Measurements from ENCODE around the gene TMEM184B. TPM values are rescaled to one million over a fixed set of nuclear protein-coding genes. Genes with fewer than 3 reads are reported as not detected.

TMEM184B gene
- total RNA-seq, 1 donor from 2014 or later: 62.8 TPM

- Mint-ChIP-seq H3K36me3 (peaks cover 4% of the 10 kb centered on the region), H3K4me1 (peaks cover 59% of the 10 kb centered on the region), H3K4me3 (peak overlapping the region; percentile 91)
Observed at GRCh38 chr22:38314051-38314932, 41.5 kb upstream of the TMEM184B start.

GRCh38 chr22:38313384-38313955 lies 40.7 kb upstream of the TMEM184B start:
- Mint-ChIP-seq H3K4me1 (peaks cover 55% of the 10 kb centered on the region), H3K27me3 (ENCODE audit: low read depth) (no peaks in the 10 kb centered on the region), H3K9me3 (no peaks in the 10 kb centered on the region), H3K4me3 (peak overlapping the region; percentile 91), H3K27ac (peak overlapping the region; percentile 99), H3K36me3 (peaks cover 6% of the 10 kb centered on the region)
- peak in 1 of 2 experiments; percentile 65 for DNase-seq (ENCODE audit: low spot score in 2 of 2, unreplicated experiment in 2 of 2)
- TF ChIP-seq CTCF (IDR thresholded peaks at IDR 0.05; ENCODE audit: unreplicated experiment): no peak

More at GRCh38 chr22:38314051-38314932, 41.5 kb upstream of the TMEM184B start:
- H3K27ac Mint-ChIP-seq: peak overlapping the region; percentile 99
- H3K9me3 Mint-ChIP-seq: no peaks in the 10 kb centered on the region
- DNase-seq (ENCODE audit: low spot score in 2 of 2, unreplicated experiment in 2 of 2): no peak
- no peak for TF ChIP-seq CTCF (IDR thresholded peaks at IDR 0.05; ENCODE audit: unreplicated experiment)
- no peaks in the 10 kb centered on the region for H3K27me3 Mint-ChIP-seq (ENCODE audit: low read depth)

- no peaks in the 10 kb centered on the region for H3K9me3 Mint-ChIP-seq
- H3K27ac Mint-ChIP-seq: peak overlapping the region; percentile 99
- peaks cover 44% of the 10 kb centered on the region for H3K4me1 Mint-ChIP-seq
- H3K27me3 Mint-ChIP-seq (ENCODE audit: low read depth): no peaks in the 10 kb centered on the region
- peaks cover 10% of the 10 kb centered on the region for H3K36me3 Mint-ChIP-seq
- DNase-seq (ENCODE audit: low spot score in 2 of 2, unreplicated experiment in 2 of 2): no peak
- no peak overlapping the region for H3K4me3 Mint-ChIP-seq
- no peak for TF ChIP-seq CTCF (IDR thresholded peaks at IDR 0.05; ENCODE audit: unreplicated experiment)
Observed at GRCh38 chr22:38312261-38312800, 39.5 kb upstream of the TMEM184B start.

- DNase-seq (ENCODE audit: low spot score in 2 of 2, unreplicated experiment in 2 of 2): no peak
Observed at GRCh38 chr22:38311323-38311620, 38.5 kb upstream of the TMEM184B start.

More at GRCh38 chr22:38311323-38311620, 38.5 kb upstream of the TMEM184B start:
- Mint-ChIP-seq H3K36me3 (peaks cover 10% of the 10 kb centered on the region), H3K4me1 (peaks cover 47% of the 10 kb centered on the region), H3K27me3 (ENCODE audit: low read depth) (no peaks in the 10 kb centered on the region), H3K9me3 (no peaks in the 10 kb centered on the region), H3K4me3 (no peak overlapping the region), H3K27ac (peak overlapping the region; percentile 34)
- TF ChIP-seq CTCF (IDR thresholded peaks at IDR 0.05; ENCODE audit: unreplicated experiment): no peak
